CD4-positive, alpha-beta memory T cell (primary cell): ENCODE data around the gene CHAD. TPM values are rescaled to one million over a fixed set of nuclear protein-coding genes. Genes with fewer than 3 reads are reported as not detected.

Source experiments
- CTCF ChIA-PET: fragments of 350-600 bp; sonication (Branson Sonifier 250); formaldehyde crosslinking; loops from one replicate; lab custom pipeline; 2021; ENCODE audit warnings: inconsistent platforms; ENCODE audit not compliant: partially characterized antibody; lab: Charles Lee
- POLR2A ChIA-PET: fragments of 350-600 bp; sonication (Branson Sonifier 250); formaldehyde crosslinking; loops from one replicate; lab custom pipeline; 2021; ENCODE audit not compliant: partially characterized antibody; lab: Charles Lee
- DNase-seq, 5 donors: peaks; one replicate each; pipeline versions ENCODE4 v3.0.0 to v3.0.0-alpha.2; 2020 to 2022; ENCODE audit warnings: mixed read lengths in 1 of 5
- H3K27ac ChIP-seq: one replicate; pipeline ENCODE4 v1.7.0; 2013; ENCODE audit warnings: low read depth, low read length
- H3K27me3 ChIP-seq: 2 replicates; pipeline ENCODE4 v1.7.0; 2013; ENCODE audit warnings: mild to moderate bottlenecking, low read length, moderate library complexity; ENCODE audit not compliant: insufficient read depth
- H3K36me3 ChIP-seq: 2 replicates; pipeline ENCODE4 v1.7.0; 2013; ENCODE audit warnings: mild to moderate bottlenecking, low read length, moderate library complexity; ENCODE audit not compliant: insufficient read depth
- H3K4me1 ChIP-seq: 2 replicates; pipeline ENCODE4 v1.7.0; 2013; ENCODE audit warnings: mild to moderate bottlenecking, low read length, moderate library complexity; ENCODE audit not compliant: insufficient read depth
- H3K4me3 ChIP-seq, 2 donors: one replicate each; pipeline ENCODE4 v1.7.0; 2013; ENCODE audit warnings: low read length in 2 of 2, mild to moderate bottlenecking in 1 of 2
- H3K9me3 ChIP-seq, 2 donors: one replicate each; pipeline ENCODE4 v1.7.0; 2013; ENCODE audit warnings: low read length in 2 of 2, control low read depth in 1 of 2; ENCODE audit not compliant: control insufficient read depth in 1 of 2
- H3K27ac Mint-ChIP-seq, 7 donors: one replicate each; pipeline ENCODE4 v1.8.0; 2020 to 2021; ENCODE audit warnings: mixed read lengths in 7 of 7, mild to moderate bottlenecking in 6 of 7, inconsistent platforms in 3 of 7, moderate library complexity in 3 of 7
- H3K27me3 Mint-ChIP-seq, 2 donors: one replicate each; pipeline ENCODE4 v1.8.0; 2020 to 2021; ENCODE audit warnings: mixed read lengths in 2 of 2
- H3K36me3 Mint-ChIP-seq, 2 donors: one replicate each; pipeline ENCODE4 v1.8.0; 2020 to 2021; ENCODE audit warnings: mixed read lengths in 2 of 2, inconsistent platforms in 1 of 2, mild to moderate bottlenecking in 1 of 2
- H3K4me1 Mint-ChIP-seq, 4 donors: one replicate each; pipeline ENCODE4 v1.8.0; 2020 to 2021; ENCODE audit warnings: mixed read lengths in 4 of 4, mild to moderate bottlenecking in 1 of 4
- H3K4me3 Mint-ChIP-seq, 8 donors: one replicate each; pipeline ENCODE4 v1.8.0; 2020 to 2021; ENCODE audit warnings: mixed read lengths in 8 of 8, mild to moderate bottlenecking in 7 of 8, moderate library complexity in 6 of 8, inconsistent platforms in 3 of 8
- H3K9me3 Mint-ChIP-seq, 8 donors: one replicate each; pipeline ENCODE4 v1.8.0; 2020 to 2021; ENCODE audit warnings: mixed read lengths in 8 of 8, mild to moderate bottlenecking in 5 of 8, inconsistent platforms in 3 of 8, moderate library complexity in 1 of 8
- intact Hi-C: fragments of 100-400 bp; cut with micrococcal nuclease; formaldehyde crosslinking; loops from one replicate; pipeline ENCODE4 v1.15.1; 2023
- polyA plus RNA-seq, 2 donors: library from polyadenylated mRNA; unstranded; fragments of 300-500 nt; fragmentation: Illumina TruSeq; gene quantifications; one replicate each; pipeline ENCODE4 v1.2.3, GENCODE V29; 2021
- total RNA-seq, 2 experiments: library from RNA; stranded (reverse); gene quantifications; one replicate each; pipeline ENCODE4 v1.2.3, GENCODE V29; 2021

Gene CHAD
- total and polyA plus RNA-seq, 4 experiments from 2014 or later = 0.64 TPM; not detected in 3

GRCh38 chr17:50511058-50511457 lies 42.4 kb upstream of the CHAD start:
- intact Hi-C loops = no loop called here

DNA sequence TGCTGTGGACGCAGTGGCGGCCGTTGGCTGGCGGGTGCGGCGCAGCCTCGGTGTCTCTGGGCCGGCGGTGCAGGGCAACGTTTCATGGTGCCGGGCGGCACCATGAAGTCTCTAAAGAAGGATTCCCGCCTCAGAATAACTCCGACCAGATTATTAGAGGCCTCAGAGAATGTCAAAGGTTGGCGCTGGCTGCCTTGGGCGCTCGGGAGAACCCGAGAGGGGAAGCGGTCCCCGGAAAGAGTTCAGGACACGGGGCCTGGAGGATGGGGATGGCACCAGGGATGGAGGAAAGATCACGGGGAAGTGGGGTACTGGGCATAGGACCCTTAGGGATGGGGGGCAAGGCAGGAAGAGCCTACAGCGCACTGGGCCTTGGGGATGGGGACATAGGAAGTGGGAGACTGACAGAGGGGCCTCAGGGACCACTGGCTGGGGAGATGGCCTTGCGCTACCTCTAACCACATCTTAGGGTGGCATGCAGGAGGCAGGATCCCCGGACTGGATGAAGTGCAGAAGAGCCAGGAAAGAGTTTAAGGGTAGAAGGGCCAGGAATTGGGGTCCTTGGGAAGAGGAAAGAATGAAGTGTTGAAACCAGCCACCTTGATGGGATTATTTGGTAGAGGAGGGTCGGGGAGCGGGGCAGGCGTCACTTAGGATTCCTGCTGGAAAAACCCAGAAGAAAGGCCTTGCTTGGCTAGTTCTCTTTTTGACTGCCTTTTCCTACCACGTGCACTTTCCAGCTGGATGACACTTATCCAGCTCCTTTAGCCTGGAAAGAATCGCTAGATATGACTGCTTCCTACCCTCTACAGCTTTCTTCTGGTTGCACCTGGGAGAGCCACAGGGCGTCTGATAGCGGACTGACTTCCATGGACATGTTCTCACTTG lies 40.1 kb upstream of the CHAD start:
- peak overlapping the region; percentile 19 to 63 for H3K4me3 ChIP-seq
- Mint-ChIP-seq H3K4me3 (peak overlapping the region; percentile 87 to 98 (median 90)), H3K36me3 (peaks cover 0 to 3% of the 10 kb centered on the region in 2 donors), H3K27ac (peak overlapping the region; percentile 83 to 95 (median 92)), H3K9me3 (no peaks in the 10 kb centered on the region), H3K4me1 (peaks cover 19 to 48% (median 33%) of the 10 kb centered on the region in 4 donors), H3K27me3 (no peaks in the 10 kb centered on the region)
- H3K4me1 ChIP-seq = peaks cover 31% of the 10 kb centered on the region
- ChIA-PET CTCF (interaction anchor here (1.3 kb wide), 1 partner anchor 111 kb away, joined by 7 read pairs; the partner anchor contains the start of gene LRRC59), POLR2A (no interaction called here)
- no peaks in the 10 kb centered on the region for H3K27me3 ChIP-seq
- no peaks in the 10 kb centered on the region for H3K9me3 ChIP-seq
- H3K27ac ChIP-seq = peak overlapping the region; percentile 72
- intact Hi-C loops = loop anchor here (1.0 to 5.0 kb wide), 2 partner anchors 31 to 33 kb away; partner anchors contain the start of gene RSAD1
- no peak for DNase-seq
- H3K36me3 ChIP-seq = no peaks in the 10 kb centered on the region

More at GRCh38 chr17:50511058-50511457, 42.4 kb upstream of the CHAD start:
- Histone ChIP-seq H3K4me1 (peaks cover 31% of the 10 kb centered on the region), H3K27me3 (no peaks in the 10 kb centered on the region), H3K27ac (peak overlapping the region; percentile 13), H3K4me3 (no peak overlapping the region), H3K36me3 (no peaks in the 10 kb centered on the region), H3K9me3 (no peaks in the 10 kb centered on the region)
- H3K4me3 Mint-ChIP-seq = peak overlapping the region; percentile 45 to 84 (median 69)
- CTCF ChIA-PET = interaction anchor here (1.0 to 1.3 kb wide), 3 partner anchors 8 to 32 kb away, joined by 3 to 7 read pairs (median 3); no protein-coding TSS in a partner anchor
- H3K36me3 Mint-ChIP-seq = peaks cover 0 to 3% of the 10 kb centered on the region in 2 donors
- H3K27ac Mint-ChIP-seq = peak overlapping the region; percentile 30 to 90 (median 74)
- POLR2A ChIA-PET = interaction anchor here (0.9 to 1.4 kb wide), 4 partner anchors 9 to 32 kb away, joined by 3 to 4 read pairs (median 4); no protein-coding TSS in a partner anchor
- peaks cover 19 to 45% (median 32%) of the 10 kb centered on the region in 4 donors for H3K4me1 Mint-ChIP-seq
- DNase-seq = peak; percentile 41 to 79 (median 57)
- no peaks in the 10 kb centered on the region for H3K9me3 Mint-ChIP-seq
- no peaks in the 10 kb centered on the region for H3K27me3 Mint-ChIP-seq

- CTCF ChIA-PET = no interaction called here
Measured at GRCh38 chr17:50507871-50508572, 39.3 kb upstream of the CHAD start, which contains the start of gene MYCBPAP. MYCBPAP (plus strand) TSS chr17:50508439; CDS start chr17:50508675, 236 bp downstream.

GRCh38 chr17:50506298-50506697 lies 37.6 kb upstream of the CHAD start:
- H3K27ac ChIP-seq = no peak overlapping the region
- Mint-ChIP-seq H3K9me3 (peaks cover 0 to 2% (median 0%) of the 10 kb centered on the region in 8 donors), H3K27ac (peak overlapping the region in 1 of 7 donors; percentile 60), H3K36me3 (peaks cover 0 to 3% of the 10 kb centered on the region in 2 donors), H3K27me3 (no peaks in the 10 kb centered on the region), H3K4me3 (peak overlapping the region in 3 of 8 donors; percentile 2 to 39 (median 10)), H3K4me1 (peaks cover 14 to 41% (median 26%) of the 10 kb centered on the region in 4 donors)
- no peak overlapping the region for H3K4me3 ChIP-seq
- H3K27me3 ChIP-seq = no peaks in the 10 kb centered on the region
- peaks cover 27% of the 10 kb centered on the region for H3K4me1 ChIP-seq
- DNase-seq = no peak
- ChIA-PET CTCF (interaction anchor here (6.1 kb wide), 1 partner anchor 23 kb away, joined by 32 read pairs; no protein-coding TSS in a partner anchor), POLR2A (no interaction called here)
- no peaks in the 10 kb centered on the region for H3K36me3 ChIP-seq
- intact Hi-C loops = loop anchor here (5.0 kb wide), 1 partner anchor 36 kb away; no protein-coding TSS in a partner anchor
- H3K9me3 ChIP-seq = no peaks in the 10 kb centered on the region

More at GRCh38 chr17:50507871-50508572, 39.3 kb upstream of the CHAD start, which contains the start of gene MYCBPAP:
- Histone ChIP-seq H3K27me3 (no peaks in the 10 kb centered on the region), H3K9me3 (no peaks in the 10 kb centered on the region), H3K4me3 (peak within 1 kb of the TSS; percentile 19 to 63), H3K36me3 (no peaks in the 10 kb centered on the region), H3K27ac (peak within 1 kb of the TSS; percentile 72), H3K4me1 (peaks cover 31% of the 10 kb centered on the region)
- Mint-ChIP-seq H3K4me3 (peak within 1 kb of the TSS; percentile 87 to 98 (median 90)), H3K4me1 (peaks cover 19 to 53% (median 34%) of the 10 kb centered on the region in 4 donors), H3K9me3 (peaks cover 0 to 2% (median 0%) of the 10 kb centered on the region in 8 donors), H3K27me3 (no peaks in the 10 kb centered on the region), H3K36me3 (peaks cover 0 to 3% of the 10 kb centered on the region in 2 donors), H3K27ac (peak within 1 kb of the TSS; percentile 90 to 97 (median 92))
- intact Hi-C loops = loop anchor here (1.0 to 5.0 kb wide), 2 partner anchors 30 to 34 kb away; partner anchors contain the start of gene RSAD1
- DNase-seq = peak; percentile 74 to 89 (median 76)
- POLR2A ChIA-PET = no interaction called here

DNA sequence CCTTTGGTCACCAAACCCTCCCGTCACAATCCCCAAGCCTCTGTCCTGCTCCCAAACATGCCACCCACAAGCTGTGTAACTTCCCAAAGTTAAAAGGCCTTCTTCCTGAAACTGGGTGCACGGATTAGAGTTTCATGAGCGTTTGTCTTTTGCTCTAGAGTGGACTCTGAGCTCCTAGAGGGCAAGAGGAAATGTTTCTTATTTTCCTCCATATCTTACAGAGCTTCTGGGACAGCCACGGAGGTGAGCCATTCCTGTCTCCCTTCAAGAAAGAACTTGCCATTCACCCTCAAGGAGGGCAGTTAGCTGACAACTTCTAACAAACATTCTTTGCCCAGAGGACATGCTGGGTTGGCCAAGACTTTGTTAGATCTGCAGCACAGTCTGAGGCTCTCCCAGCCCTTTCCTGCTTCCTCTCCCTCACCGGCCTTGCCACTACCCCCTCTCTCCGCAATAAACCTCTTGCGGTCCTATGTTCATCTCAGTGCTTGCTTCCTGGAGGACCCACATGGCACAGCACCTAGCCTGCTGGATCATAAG lies 37.0 kb upstream of the CHAD start:
- no peaks in the 10 kb centered on the region for H3K36me3 ChIP-seq
- peaks cover 20% of the 10 kb centered on the region for H3K4me1 ChIP-seq
- Mint-ChIP-seq H3K4me1 (peaks cover 9 to 34% (median 21%) of the 10 kb centered on the region in 4 donors), H3K27me3 (no peaks in the 10 kb centered on the region), H3K36me3 (peaks cover 0 to 3% of the 10 kb centered on the region in 2 donors), H3K4me3 (no peak overlapping the region), H3K27ac (peak overlapping the region in 1 of 7 donors; percentile 51), H3K9me3 (peaks cover 0 to 2% (median 0%) of the 10 kb centered on the region in 8 donors)
- intact Hi-C loops = loop anchor here (5.0 kb wide), 1 partner anchor 37 kb away; no protein-coding TSS in a partner anchor
- ChIA-PET POLR2A (no interaction called here), CTCF (interaction anchor here (1.6 to 6.1 kb wide), 2 partner anchors 22 to 26 kb away, joined by 6 to 32 read pairs; no protein-coding TSS in a partner anchor)
- no peak for DNase-seq
- no peak overlapping the region for H3K4me3 ChIP-seq
- no peaks in the 10 kb centered on the region for H3K27me3 ChIP-seq
- H3K9me3 ChIP-seq = no peaks in the 10 kb centered on the region
- no peak overlapping the region for H3K27ac ChIP-seq

DNA sequence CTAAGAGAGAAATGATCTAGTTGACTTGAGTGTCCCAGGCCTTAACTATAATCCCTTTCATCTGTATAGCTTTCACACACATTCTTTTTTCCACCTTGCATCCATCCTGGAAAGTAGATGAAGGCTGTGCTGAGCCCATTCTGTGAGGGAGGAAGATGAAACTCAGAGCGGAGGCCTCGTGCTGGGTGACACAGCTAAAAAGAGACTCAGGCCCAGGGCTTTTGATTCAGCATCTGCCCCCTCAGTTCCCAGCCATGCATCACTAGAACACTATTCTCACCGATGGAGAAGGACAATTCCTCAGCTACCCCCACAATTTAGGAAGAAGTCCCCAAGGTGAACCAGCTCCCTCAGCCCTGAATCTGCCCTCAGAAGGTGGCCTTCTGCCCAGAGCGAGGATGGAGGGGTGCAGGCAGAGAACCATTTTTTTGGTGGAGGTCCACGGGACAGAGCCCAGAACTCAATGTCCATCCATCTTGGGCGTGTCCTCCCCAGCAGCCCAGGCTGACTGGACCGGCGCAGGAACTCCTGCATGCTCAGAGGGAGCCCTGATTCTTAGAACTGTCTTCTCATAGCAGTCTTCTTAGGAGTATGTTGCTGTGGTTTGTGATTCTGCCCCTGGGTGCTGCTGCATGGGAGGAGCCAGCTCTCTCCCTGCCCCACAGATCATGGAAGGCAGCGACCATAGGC lies 33.8 kb upstream of the CHAD start:
- no peak overlapping the region for H3K4me3 ChIP-seq
- H3K27ac ChIP-seq = no peak overlapping the region
- peak overlapping the region in 2 of 7 donors; percentile 17 to 21 for H3K27ac Mint-ChIP-seq
- intact Hi-C loops = no loop called here
- H3K4me3 Mint-ChIP-seq = no peak overlapping the region
- peaks cover 0 to 8% (median 3%) of the 10 kb centered on the region in 4 donors for H3K4me1 Mint-ChIP-seq
- no peaks in the 10 kb centered on the region for H3K36me3 ChIP-seq
- no peaks in the 10 kb centered on the region for H3K27me3 ChIP-seq
- H3K36me3 Mint-ChIP-seq = no peaks in the 10 kb centered on the region
- DNase-seq = no peak
- H3K4me1 ChIP-seq = no peaks in the 10 kb centered on the region
- ChIA-PET CTCF (interaction anchor here (0.7 to 6.1 kb wide), 10 partner anchors 9 to 217 kb away, joined by 3 to 32 read pairs (median 4); partner anchors contain the start of genes LUC7L3 and RSAD1), POLR2A (interaction anchor here (1.0 kb wide), 1 partner anchor 8 kb away, joined by 3 read pairs; no protein-coding TSS in a partner anchor)
- peaks cover 0 to 2% (median 0%) of the 10 kb centered on the region in 8 donors for H3K9me3 Mint-ChIP-seq
- H3K9me3 ChIP-seq = no peaks in the 10 kb centered on the region
- no peaks in the 10 kb centered on the region for H3K27me3 Mint-ChIP-seq
